HG02840 (cell line): Measurements from ENCODE around the gene TRPT1.
A peak's percentile ranks its signal among the peaks of the same experiment; 100 is the strongest.

ENCODE experiments used
- ATAC-seq: cut with Tn5 transposase; IDR thresholded peaks from one replicate; pipeline ENCODE4 v1.9.1; 2021; ENCODE audit warnings: mild to moderate bottlenecking, moderate library complexity, moderate number of reproducible peaks; ENCODE audit not compliant: unreplicated experiment, low FRiP score

Gene TRPT1

DNA sequence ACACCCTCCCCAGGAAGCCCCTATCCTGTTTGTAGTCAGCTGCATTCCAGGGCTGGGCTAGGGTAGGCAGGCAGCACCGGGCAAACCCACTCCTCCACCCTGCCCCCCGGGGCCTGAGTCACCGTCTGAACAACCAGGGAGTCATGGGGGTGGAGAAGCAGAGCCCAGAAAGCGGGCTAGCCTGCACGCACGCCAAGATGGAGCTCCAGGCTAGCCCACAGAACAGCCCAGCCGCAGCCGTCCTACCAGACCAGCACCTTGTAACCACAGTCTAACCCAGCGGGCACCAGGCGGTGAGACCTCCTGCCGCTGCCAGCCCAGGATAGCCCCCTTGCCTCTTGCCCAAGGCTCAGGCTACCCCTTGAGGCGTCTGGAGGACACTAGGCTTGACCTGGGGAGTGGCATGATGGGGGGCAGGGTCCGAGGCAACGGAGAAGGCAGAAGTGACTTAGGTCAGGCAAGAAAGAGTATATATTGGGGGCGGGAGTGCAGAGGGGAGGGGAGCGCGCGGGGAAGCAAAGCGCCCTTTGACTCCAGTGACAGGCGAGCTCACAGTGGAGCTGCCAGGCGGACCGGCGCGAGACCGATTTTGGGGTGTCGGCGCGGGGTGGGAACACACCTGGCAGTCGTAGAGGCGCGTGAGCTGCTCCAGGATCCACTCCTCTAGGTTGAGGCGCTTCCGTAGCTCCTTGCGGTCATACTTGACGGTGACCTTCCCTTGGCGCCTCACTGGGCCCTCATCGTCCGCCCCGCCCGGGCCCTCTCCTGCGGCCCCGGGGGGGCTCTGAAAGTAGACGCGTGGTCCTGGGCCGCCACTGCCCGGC lies 20.0 kb upstream of the TRPT1 start:
- ATAC-seq = no peak

DNA sequence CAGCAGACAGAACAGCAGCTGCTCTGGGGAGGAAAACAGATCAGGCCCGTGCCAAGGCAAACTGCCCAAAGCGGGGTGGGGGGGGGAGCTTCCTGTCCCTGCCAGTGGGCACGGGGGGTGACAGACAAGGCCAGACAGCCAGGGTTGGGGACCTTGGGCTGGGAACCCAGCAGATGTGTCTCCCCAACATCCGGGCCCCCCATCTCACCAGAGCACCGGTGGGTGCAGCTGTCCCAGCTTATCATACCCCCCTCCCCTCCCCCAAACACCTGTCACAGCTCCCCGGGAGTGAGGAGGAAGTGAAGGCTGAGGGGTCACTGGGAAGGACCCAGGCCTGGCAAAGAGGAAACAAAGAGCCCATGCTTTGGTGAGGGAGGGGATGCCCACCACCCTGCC lies 19.4 kb upstream of the TRPT1 start:
- ATAC-seq = no peak

DNA sequence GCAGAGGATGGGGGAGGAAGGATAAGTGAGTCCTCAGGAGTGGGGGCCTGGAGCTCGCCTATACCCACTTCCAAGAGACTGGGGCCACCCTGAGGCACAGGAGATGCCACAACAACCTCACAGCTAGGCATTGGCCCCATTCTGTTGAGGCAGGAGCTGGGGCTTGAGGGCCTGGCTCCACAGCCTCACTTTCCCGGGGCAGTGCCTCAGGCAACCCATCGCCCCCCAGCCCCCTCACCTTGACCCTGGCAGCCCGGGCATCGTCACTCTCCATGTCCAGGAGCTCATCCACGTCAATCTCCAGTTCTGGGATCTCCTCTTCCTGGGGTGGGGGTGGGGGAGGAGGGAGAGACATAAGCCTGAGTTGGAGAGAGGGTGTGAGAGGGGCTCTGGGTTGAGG lies 19.0 kb upstream of the TRPT1 start:
- no peak for ATAC-seq

DNA sequence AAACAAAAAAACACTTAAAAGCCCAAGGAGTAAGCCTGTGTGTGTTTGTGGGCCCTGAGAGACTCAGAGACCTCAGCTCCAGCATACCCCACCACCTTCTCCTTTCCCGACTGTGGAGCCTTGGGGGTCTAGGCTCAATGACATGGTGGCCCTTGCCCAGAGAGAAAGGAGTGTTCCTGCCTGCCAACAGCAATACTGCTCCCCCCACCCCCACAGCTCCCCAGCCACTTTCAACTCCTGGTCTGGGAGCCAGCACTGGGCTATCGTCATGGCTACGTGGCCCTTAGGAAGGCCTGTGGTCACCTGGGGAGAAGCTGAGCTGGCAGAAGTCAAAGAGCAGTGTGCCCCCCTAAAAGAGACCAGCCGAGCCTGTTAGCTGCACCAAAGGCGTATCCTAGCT lies 18.1 kb upstream of the TRPT1 start:
- ATAC-seq = no peak

DNA sequence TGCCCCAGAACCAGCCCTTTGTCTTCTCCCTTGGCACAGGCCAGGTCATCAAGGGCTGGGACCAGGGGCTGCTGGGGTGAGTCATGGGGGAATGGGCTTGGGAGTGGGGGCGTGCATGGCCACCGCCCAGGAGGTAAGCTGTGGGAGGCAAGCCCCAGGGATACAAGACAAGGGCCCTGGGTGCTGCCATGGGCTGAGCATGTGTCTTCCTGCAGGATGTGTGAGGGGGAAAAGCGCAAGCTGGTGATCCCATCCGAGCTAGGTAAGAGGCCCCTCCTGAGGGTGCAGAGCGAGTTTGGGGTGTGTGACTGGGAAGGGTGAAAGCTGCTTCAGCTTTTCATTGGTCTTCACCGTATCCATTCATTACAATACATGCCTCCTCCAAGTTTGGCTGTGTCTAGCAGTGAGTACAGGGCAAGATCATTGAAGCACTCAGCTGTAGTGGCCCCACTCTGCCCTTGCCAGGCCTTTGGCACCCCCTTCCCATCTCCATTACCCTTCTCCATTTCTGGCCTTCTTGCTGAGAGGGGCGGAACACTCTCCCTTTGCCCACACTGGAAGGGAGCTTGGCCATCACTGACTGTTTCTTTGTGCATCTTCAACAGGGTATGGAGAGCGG lies 17.4 kb upstream of the TRPT1 start:
- ATAC-seq = no peak

DNA sequence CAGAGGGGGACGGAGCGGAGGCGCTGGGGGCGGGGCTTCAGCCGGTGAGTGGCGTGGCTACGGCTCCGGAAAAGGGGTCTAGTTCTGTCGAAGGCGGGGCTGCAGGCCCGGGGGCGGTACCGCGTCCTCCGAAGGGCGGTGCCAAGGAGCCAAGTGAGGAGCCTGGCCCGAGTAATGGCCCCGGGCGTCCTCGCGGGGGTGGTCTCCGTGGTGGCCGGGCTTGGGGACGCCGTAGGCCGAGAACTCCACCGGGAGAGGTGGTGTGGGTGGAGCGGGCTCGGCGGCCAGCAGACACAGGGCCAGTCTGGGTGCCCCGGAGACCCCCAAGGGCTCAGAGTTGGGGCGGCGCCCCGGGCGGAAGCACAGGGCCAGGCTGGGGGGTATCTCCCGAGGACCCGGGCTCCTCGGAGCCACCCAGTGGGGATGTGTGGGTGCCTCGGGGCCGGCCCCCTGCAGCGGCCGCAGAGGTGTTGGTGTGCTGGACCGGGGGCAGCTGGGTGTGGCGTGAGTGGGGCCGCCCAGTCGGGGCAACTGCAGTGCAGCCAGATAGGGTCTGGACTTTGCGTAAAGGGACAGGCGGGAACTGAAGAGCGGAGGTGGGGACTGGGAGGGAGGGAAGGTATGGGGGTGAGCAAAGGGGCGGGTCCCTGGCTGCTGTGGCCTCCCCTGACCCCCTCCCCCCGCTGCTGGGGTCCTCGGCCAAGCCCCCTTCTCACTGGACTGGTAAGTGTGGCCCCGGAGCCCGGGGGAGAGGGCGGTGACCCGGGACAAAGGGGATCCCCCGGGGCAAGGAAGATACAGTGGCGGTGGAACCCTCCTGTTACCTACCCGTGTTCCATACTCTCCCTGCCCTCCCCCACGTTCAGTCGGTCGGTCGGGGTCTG lies 15.7 kb upstream of the TRPT1 start:
- ATAC-seq = no peak

DNA sequence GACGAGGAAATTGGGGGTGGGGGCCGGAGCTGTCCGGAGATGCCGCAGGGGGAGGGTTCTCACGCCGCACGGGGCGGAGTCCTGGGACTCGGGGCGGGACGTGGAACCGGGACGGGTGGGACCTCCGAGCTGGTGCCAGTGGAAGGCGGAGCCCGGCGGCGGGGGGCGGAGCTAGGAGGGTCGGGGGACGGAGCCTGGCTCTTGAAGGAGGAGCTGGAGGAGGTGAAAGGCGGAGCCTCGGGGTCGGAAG lies 15.2 kb upstream of the TRPT1 start:
- ATAC-seq = peak; percentile 55

DNA sequence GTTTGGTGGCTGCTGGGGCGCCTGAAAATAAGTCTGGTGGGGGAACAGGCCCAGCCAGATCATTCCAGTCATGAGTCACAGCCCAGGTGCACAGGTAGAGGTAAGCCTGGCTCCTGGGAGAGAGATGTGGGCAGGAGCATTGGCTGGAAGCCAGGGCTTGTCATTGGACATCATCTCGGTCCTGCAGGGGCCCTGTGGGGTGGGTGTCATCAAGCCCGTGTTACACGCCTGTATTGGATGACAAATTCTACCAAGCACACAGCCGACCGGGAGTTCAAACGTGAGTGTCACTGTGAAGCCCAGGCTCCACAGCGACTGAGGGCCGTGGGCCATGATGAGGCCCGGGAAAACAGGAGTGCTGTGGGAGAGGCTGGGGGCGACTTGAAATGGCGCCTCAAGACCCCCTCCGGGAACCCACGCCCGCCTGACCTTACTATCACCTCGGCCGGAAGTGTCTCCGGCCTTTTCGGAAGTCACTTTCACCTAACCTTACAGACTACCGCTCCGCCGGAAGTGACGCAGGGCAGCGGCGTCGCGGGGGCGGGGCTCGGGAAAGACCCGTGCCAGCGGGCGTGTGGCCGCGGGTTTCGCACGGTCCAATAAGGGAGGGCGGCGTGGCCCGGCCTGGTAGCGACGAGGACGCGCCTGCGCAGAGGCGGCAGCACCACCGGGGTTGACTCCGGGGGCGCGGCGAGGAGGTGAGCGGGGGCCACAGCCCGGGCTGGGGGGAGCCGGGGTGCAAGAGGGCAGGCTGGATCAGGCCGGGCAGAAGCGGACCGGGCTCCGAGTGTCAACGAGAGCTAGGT lies 14.7 kb upstream of the TRPT1 start, which contains the start of gene FKBP2:
TSS of gene FKBP2 (plus strand) at position 661 of the 806 bp plus-strand sequence. CDS start 1,293 bp downstream, outside the sequence.
- peak; percentile 52 for ATAC-seq

DNA sequence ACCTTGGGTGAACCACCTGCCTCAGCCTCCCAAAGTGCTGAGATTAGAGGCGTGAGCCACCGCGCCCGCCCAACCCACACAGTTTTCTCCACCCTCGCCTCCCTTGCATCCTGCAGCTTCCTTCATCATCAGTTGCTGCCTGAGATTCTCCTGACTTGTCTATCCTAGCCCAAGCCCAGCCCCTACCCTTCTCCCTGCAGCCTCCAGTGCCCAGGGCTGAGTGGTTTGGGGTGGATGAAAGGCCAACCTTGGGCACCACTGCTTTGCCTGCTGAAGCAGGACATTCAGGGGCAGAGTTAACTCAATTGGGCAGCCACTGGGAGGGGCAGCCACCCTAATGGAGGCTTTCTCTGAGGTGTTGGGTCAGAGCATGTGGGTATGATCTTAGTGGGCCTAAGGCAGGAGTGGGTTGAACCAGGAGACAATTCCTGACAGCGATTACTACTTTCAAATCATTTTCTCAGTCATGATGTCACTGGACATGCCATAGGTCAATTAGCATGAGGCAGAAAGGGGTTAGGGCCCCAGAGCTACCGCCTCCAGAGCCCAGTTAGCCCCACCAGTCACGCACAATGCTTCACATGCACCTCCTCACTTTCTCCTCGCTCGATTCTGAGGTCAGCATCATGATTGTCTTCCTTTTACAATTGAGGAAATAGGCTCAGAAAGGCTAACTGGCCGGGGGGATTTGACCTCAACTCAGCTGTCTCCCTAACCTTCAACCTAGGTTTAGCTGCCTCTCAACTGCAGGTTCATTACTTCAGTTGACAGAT lies 13.9 kb upstream of the TRPT1 start:
- ATAC-seq = no peak

DNA sequence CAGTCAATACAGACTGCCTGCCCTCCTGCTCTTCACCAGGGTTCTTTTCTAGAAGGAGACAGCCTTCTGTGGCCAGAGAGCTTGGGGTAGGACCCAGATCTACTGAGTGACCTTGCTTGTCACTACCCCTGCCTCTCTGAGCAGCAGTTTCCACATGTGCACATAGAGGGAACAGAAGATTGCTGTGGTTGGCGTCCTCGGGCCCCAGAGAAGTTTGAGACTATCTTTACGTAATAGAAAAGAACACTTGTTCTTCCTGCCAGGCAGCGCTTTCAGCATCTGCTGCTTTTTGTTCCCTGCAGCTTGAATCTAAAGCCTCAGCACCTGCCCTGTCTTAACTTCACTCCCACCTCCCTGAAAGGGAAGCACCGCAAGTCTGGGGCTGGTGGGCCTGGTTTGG lies 13.0 kb upstream of the TRPT1 start:
- ATAC-seq = no peak

DNA sequence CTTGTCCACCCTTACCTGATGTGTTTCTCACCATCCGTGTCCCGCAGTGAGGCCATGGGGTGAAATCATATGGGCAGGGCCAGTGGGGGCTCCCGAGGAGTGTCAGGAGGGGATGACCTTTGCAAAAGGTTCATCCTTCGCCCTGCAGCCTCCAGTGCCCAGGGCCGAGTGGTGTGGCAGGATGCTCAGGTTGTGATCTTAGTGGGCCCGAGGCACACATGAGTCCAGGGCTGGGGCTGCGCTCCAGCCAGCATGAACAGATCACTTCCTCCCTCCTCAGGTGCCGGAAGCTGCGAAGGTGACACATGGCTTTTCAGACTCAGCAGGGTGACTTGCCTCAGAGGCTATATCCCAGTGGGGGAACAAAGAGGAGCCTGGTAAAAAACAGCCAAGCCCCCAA lies 12.1 kb upstream of the TRPT1 start:
- no peak for ATAC-seq

DNA sequence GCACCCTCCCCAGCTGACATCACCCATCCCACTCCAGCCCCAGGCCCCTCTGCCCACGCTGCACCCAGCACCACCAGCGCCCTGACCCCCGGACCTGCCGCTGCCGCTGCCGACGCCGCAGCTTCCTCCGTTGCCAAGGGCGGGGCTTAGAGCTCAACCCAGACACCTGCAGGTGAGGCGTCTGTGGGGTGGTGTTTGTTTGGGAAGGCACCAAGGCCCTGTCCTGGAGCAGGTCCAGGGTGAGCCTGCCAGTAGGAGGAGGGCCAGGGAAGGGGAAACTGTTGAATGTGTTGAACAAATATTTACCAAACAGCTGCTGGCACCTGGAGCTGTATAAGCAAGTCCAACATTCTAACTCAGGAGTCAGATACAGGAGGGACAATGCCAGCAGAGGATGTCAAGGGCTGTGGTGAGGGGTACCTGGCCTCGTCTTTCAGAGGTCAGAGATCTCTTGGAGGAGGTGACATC lies 11.5 kb upstream of the TRPT1 start:
- no peak for ATAC-seq

DNA sequence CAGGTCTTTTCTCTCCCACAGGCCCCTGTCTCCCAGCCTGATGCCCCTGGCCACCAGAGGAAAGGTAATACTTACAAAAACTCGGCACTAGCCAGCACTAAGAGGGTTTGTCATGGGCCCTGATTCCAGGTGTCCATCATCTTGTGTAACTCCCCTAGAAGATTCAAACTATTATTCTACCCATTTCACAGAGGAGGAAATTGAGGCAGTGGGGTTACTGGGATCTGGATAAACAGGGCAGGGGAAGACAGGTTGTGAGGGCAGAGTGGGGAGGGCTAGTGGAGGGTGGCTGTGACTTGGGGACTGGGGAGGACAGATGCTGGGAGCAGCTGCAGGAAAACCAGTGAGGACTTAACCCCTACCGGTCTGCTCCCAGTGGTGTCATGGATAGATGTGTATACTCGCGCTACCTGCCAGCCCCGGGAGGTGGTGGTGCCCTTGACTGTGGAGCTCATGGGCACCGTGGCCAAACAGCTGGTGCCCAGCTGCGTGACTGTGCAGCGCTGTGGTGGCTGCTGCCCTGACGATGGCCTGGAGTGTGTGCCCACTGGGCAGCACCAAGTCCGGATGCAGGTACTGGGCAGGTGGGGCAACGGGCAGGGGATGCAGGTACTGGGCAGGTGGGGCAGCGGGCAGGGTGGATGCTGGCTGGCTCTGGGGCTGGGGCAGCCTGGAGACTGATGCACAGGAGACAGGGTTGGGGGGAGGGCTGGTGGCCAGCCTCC lies 9.6 kb upstream of the TRPT1 start:
- no peak for ATAC-seq

DNA sequence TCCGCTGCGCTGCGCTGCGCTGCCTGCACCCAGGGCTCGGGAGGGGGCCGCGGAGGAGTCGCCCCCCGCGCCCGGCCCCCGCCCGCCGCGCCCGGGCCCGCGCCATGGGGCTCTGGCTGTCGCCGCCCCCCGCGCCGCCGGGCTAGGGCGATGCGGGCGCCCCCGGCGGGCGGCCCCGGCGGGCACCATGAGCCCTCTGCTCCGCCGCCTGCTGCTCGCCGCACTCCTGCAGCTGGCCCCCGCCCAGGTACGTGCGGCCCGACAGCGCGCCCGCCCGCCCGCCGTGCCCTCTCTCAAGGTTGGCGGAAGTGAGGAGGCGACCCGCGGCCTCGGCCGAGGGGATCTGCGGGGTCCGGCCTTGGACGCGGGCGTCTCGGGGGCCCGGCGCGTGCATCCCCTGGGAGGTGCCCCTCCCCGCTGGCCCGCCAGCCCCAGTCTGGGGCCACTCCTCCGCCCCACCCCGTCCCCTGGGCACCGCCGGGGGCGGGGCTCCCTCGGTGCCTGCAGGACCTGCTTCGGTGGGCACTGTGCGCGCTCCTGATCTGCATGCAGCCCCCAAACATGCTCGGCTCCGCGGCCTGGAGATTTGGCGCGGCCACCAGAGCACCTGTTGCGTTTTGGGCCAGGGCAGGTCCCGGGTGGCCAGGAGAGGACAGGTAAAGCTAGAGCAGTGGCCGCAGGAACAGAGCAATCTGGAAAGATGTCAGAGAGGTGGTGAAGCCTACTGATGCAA lies 8.8 kb upstream of the TRPT1 start:
- ATAC-seq = no peak

DNA sequence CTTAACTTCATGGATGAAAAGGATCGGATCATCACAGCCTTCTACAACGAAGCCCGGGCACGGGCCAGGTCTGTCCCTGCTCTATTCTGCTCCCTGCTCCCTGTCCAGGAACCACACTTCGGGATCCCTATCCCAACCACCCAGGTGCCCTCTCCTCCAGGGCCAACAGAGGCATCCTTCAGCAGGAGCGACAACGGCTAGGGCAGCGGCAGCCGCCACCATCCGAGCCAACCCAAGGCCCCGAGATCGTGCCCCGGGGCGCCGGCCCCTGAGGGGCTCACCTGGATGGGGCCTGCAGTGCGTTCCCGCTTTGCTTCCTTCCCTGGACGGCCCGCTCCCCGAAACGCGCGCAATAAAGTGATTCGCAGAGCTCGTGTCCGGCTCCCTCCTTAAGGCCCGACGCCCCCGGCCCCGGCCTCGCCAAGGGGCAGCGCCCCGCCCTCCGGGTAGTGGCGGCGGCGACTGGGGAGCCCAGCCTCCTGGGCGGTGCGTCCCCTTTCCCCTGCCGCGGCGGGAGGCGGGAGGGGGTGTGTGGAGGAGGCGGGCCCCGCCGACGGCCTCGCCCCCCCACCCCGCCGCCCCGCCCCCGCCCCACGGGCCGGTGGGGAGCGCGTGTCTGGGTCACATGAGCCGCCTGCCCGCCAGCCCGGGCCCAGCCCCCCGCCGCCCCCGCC lies 8.1 kb upstream of the TRPT1 start, which contains the start of gene VEGFB:
TSS of gene VEGFB (plus strand) at position 672 of the 674 bp plus-strand sequence. CDS start 250 bp downstream, outside the sequence.
- no peak for ATAC-seq

DNA sequence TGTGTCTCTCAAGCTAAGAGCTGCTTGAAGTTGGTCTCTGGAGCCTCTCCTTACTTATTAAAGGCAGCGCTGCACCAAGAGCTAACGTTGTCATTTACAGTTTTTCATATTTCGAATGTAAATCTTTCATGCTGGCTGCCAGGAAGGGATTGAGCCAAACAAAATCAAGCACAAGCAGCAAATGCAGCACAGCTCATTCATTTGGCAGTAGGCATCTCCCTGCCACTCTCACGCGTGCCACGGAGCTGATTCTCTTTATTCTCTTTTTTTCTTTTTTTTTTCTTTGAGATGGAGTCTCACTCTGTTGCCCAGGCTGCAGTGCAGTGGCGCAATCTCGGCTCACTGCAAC lies 7.0 kb upstream of the TRPT1 start:
- no peak for ATAC-seq

DNA sequence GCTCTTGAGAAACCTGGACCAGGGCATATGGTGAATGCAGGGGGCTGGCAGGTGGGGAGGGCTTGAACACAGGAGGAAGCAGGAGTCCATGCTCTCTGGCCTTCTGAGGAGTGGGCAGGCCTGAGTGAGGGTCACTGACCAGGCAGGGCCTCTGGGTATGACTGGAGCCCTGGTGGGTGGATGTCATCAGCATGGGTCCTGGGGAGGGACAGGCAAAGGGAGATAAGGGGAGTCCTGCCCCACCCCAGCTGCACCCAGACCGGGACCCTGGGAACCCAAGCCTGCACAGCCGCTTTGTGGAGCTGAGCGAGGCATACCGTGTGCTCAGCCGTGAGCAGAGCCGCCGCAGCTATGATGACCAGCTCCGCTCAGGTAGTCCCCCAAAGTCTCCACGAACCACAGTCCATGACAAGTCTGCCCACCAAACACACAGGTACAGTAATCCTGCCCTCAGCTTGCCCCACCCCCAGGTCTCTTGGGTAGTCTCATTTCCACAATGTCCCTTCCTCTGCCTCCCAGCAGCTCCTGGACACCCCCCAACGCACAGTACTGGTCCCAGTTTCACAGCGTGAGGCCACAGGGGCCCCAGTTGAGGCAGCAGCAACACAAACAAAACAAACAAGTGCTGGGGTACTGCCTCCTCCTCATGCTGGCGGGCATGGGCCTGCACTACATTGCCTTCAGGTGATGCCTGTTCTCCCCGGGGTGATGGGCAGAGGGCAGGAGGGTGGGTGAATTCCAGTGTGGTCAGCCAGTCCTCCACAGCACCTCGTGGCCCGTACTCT lies 6.4 kb upstream of the TRPT1 start:
- ATAC-seq = no peak
